WTC11 (cell line): ENCODE data around the gene MNDA.

Experiments used
- CREB1 ChIP-seq: sonication (generic); formaldehyde crosslinking; IDR thresholded peaks from 2 replicates; pipeline ENCODE4 v1.8.0; 2023; ENCODE audit warnings: mild to moderate bottlenecking, missing genetic modification reagents
- ESRRA ChIP-seq: sonication (generic); formaldehyde crosslinking; IDR thresholded peaks from 2 replicates; pipeline ENCODE4 v1.8.1; 2022; ENCODE audit warnings: mild to moderate bottlenecking, missing genetic modification reagents, borderline replicate concordance
- GABPB1 ChIP-seq: sonication (generic); formaldehyde crosslinking; IDR thresholded peaks from 2 replicates; pipeline ENCODE4 v1.8.1; 2023; ENCODE audit warnings: mild to moderate bottlenecking, missing genetic modification reagents
- IRF2 ChIP-seq: sonication (generic); formaldehyde crosslinking; IDR thresholded peaks from 2 replicates; pipeline ENCODE4 v1.8.0; 2022; ENCODE audit warnings: low read depth, missing genetic modification reagents, borderline replicate concordance
- JUN ChIP-seq: sonication (generic); formaldehyde crosslinking; IDR thresholded peaks from 2 replicates; pipeline ENCODE4 v1.8.0; 2023; ENCODE audit warnings: mild to moderate bottlenecking, missing genetic modification reagents
- NR2C2 ChIP-seq: sonication (generic); formaldehyde crosslinking; IDR thresholded peaks from 2 replicates; pipeline ENCODE4 v1.8.0; 2022; ENCODE audit warnings: mild to moderate bottlenecking, missing genetic modification reagents
- PREB ChIP-seq: sonication (generic); formaldehyde crosslinking; IDR thresholded peaks from 2 replicates; pipeline ENCODE4 v1.8.1; 2022; ENCODE audit warnings: mild to moderate bottlenecking, missing genetic modification reagents, moderate library complexity, borderline replicate concordance
- USF2 ChIP-seq: sonication (generic); formaldehyde crosslinking; IDR thresholded peaks from 2 replicates; pipeline ENCODE4 v1.8.1; 2023; ENCODE audit warnings: mild to moderate bottlenecking, missing genetic modification reagents, moderate library complexity

GRCh38 chr1:158812336-158812735 lies 18.8 kb upstream of the MNDA start:
- TF ChIP-seq ESRRA (CRISPR knock-in tag) (no peak), USF2 (CRISPR knock-in tag) (no peak), IRF2 (CRISPR knock-in tag) (no peak), NR2C2 (no peak), JUN (CRISPR knock-in tag) (no peak), CREB1 (CRISPR knock-in tag) (no peak), PREB (CRISPR knock-in tag) (no peak), GABPB1 (CRISPR knock-in tag) (no peak)
